CD4-positive, alpha-beta T cell (primary cell): ENCODE measurements around the gene TFE3. TPM values are rescaled to one million over a fixed set of nuclear protein-coding genes. Genes with fewer than 3 reads are reported as not detected.

Source experiments
- ATAC-seq: fragments of 200-7000 bp; cut with Tn5 transposase; one replicate; pipeline ENCODE4 v1.10.0; 2022; ENCODE audit warnings: mild to moderate bottlenecking; ENCODE audit not compliant: poor library complexity
- CTCF ChIA-PET: fragments of 350-600 bp; sonication (Branson Sonifier 250); formaldehyde crosslinking; loops from one replicate; lab custom pipeline; 2021; ENCODE audit warnings: antibody characterized with exemption, inconsistent platforms; lab: Charles Lee
- POLR2A ChIA-PET: fragments of 350-600 bp; sonication (Branson Sonifier 250); formaldehyde crosslinking; loops from one replicate; lab custom pipeline; 2021; ENCODE audit warnings: antibody characterized with exemption, inconsistent platforms; lab: Charles Lee
- DNase-seq, 14 experiments: peaks; one replicate each; pipeline ENCODE4 v3.0.0-alpha.2; 2013 to 2020; ENCODE audit warnings: mixed read lengths in 2 of 14
- H3K27ac ChIP-seq, 2 donors: one replicate each; pipeline versions ENCODE4 v1.5.1 to v1.7.0; 2013; ENCODE audit warnings: low read length in 2 of 2, low read depth in 1 of 2, mild to moderate bottlenecking in 1 of 2
- H3K27me3 ChIP-seq, 2 experiments: 1 replicate in 1 of 2; 2 replicates in 1 of 2; pipeline versions ENCODE4 v1.6.1 to v1.7.0; 2013; ENCODE audit warnings: low read length in 2 of 2, control low read depth in 1 of 2, mild to moderate bottlenecking in 1 of 2, moderate library complexity in 1 of 2; ENCODE audit not compliant: insufficient read depth in 2 of 2, control insufficient read depth in 1 of 2
- H3K36me3 ChIP-seq: one replicate; pipeline ENCODE4 v1.6.1; 2013; ENCODE audit warnings: low read length, control low read depth; ENCODE audit not compliant: insufficient read depth
- H3K4me1 ChIP-seq: one replicate; pipeline ENCODE4 v1.6.1; 2013; ENCODE audit warnings: low read length, control low read depth; ENCODE audit not compliant: insufficient read depth
- H3K4me3 ChIP-seq: one replicate; pipeline ENCODE4 v1.5.1; 2013; ENCODE audit warnings: mild to moderate bottlenecking, low read length, moderate library complexity
- H3K9me3 ChIP-seq, 2 experiments: 1 replicate in 1 of 2; 2 replicates in 1 of 2; pipeline versions ENCODE4 v1.6.1 to v1.7.0; 2013; ENCODE audit warnings: low read length in 2 of 2, mild to moderate bottlenecking in 2 of 2, control low read depth in 1 of 2, moderate library complexity in 1 of 2; ENCODE audit not compliant: control insufficient read depth in 1 of 2, insufficient read depth in 1 of 2
- H3K27ac Mint-ChIP-seq: one replicate; pipeline ENCODE4 v1.8.0; 2020; ENCODE audit warnings: mixed read lengths
- H3K27me3 Mint-ChIP-seq: one replicate; pipeline ENCODE4 v1.8.0; 2021; ENCODE audit warnings: mixed read lengths
- H3K36me3 Mint-ChIP-seq: one replicate; pipeline ENCODE4 v1.8.0; 2021; ENCODE audit warnings: low read depth, mixed read lengths
- H3K4me1 Mint-ChIP-seq: one replicate; pipeline ENCODE4 v1.8.0; 2021; ENCODE audit warnings: low read depth, mixed read lengths
- H3K4me3 Mint-ChIP-seq: one replicate; pipeline ENCODE4 v1.8.0; 2020; ENCODE audit warnings: mild to moderate bottlenecking, mixed read lengths
- H3K9me3 Mint-ChIP-seq: one replicate; pipeline ENCODE4 v1.8.0; 2020; ENCODE audit warnings: mixed read lengths
- CTCF ChIP-seq: fragments of 200-600 bp; IDR thresholded peaks from one replicate; pipeline ENCODE4 v1.8.0; 2022; ENCODE audit warnings: antibody characterized with exemption, mild to moderate bottlenecking
- intact Hi-C, 2 experiments: fragments of 100-400 bp; cut with DNase I in 1 of 2; cut with micrococcal nuclease in 1 of 2; formaldehyde crosslinking; loops; one replicate each; pipeline versions ENCODE4 v1.15.1 to v1.9.0; 2023 to 2025; cut with DNase I, micrococcal nuclease
- total RNA-seq, 174 experiments: library from RNA in 2 of 174; stranded (reverse) in 2 of 174; gene quantifications; one replicate each; pipeline ENCODE4 v1.2.3 and lab custom pipeline; 2021 to 2026

TFE3 gene
- total RNA-seq, 2 experiments from 2014 or later = 38.6 to 40.9 TPM

- TF ChIP-seq CTCF = no peak
- no peaks in the 10 kb centered on the region for H3K9me3 ChIP-seq
- Mint-ChIP-seq H3K4me1 (no peaks in the 10 kb centered on the region), H3K36me3 (peaks cover 38% of the 10 kb centered on the region), H3K27ac (no peak overlapping the region), H3K9me3 (no peaks in the 10 kb centered on the region), H3K4me3 (no peak overlapping the region), H3K27me3 (no peaks in the 10 kb centered on the region)
- H3K27me3 ChIP-seq = no peaks in the 10 kb centered on the region
- ChIA-PET POLR2A (no interaction called here), CTCF (no interaction called here)
- ATAC-seq (no peak), DNase-seq (no peak)
- intact Hi-C loops = no loop called here
- H3K4me3 ChIP-seq = no peak overlapping the region
- H3K4me1 ChIP-seq = no peaks in the 10 kb centered on the region
- no peak overlapping the region for H3K27ac ChIP-seq
- H3K36me3 ChIP-seq = peaks cover 28% of the 10 kb centered on the region
Observed at GRCh38 chrX:49029876-49030275, 13.3 kb downstream of the TFE3 start.

DNA sequence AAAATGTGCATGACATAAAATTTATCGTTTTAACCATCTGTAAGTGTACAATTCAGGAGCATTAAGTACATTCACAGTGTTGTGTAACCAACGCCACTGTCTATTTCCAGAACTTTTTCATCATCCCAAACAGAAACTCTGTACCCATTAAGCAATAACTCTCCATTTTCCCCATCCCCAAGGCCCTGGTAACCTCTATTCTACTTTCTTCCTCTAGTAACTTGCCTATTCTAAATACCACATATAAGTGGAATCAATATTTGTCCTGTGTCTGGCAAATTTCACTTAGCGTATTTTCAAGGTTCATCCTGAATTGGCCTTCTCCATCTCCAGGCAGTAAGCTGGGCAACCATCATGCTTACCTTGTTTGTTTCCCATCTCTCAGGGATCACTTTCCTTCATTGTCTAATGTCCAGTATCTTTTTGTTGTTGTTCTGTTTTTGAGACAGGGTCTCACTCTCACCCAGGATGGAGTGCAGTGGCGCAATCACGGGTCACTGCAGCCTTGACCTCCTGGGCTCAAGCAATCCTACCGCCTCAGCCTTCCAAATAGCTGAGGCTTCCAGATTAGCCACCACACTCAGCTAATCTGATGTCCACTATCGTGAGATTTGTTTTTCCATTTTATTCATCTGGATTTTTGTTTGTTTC, 23.4 kb downstream of the TFE3 start:
- DNase-seq (no peak), ATAC-seq (no peak)
- Histone ChIP-seq H3K4me3 (no peak overlapping the region), H3K36me3 (no peaks in the 10 kb centered on the region), H3K27ac (no peak overlapping the region), H3K27me3 (no peaks in the 10 kb centered on the region), H3K9me3 (no peaks in the 10 kb centered on the region), H3K4me1 (no peaks in the 10 kb centered on the region)
- ChIA-PET POLR2A (no interaction called here), CTCF (no interaction called here)
- Mint-ChIP-seq H3K27me3 (no peaks in the 10 kb centered on the region), H3K27ac (no peak overlapping the region), H3K9me3 (no peaks in the 10 kb centered on the region), H3K4me3 (no peak overlapping the region), H3K4me1 (no peaks in the 10 kb centered on the region), H3K36me3 (no peaks in the 10 kb centered on the region)
- intact Hi-C loops = no loop called here
- no peak for TF ChIP-seq CTCF

DNA sequence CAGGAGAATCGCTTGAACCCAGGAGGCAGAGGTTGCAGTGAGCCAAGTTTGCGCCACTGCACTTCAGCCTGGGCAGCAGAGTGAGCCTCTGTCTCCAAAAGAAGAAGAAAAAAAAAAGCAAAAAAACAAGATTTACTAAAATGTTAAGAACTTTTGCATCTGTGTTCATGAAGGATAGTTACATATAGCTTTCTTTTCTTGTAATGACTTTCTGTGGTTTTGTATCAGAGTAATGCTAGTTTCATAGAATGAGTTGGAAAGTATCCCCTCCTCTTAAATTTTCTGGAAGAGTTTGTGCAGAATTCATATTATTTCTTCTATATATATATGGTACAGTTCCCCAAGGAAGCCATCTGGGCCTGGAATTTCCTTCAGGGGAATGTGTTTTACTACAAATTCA, 24.1 kb downstream of the TFE3 start:
- H3K4me3 Mint-ChIP-seq = no peak overlapping the region
- no peaks in the 10 kb centered on the region for H3K27me3 ChIP-seq
- DNase-seq (no peak), ATAC-seq (no peak)
- H3K9me3 ChIP-seq = no peaks in the 10 kb centered on the region
- no peaks in the 10 kb centered on the region for H3K36me3 Mint-ChIP-seq
- intact Hi-C loops = no loop called here
- no peaks in the 10 kb centered on the region for H3K4me1 Mint-ChIP-seq
- H3K4me1 ChIP-seq = no peaks in the 10 kb centered on the region
- no peak overlapping the region for H3K27ac Mint-ChIP-seq
- H3K36me3 ChIP-seq = no peaks in the 10 kb centered on the region
- ChIA-PET CTCF (no interaction called here), POLR2A (no interaction called here)
- no peak for TF ChIP-seq CTCF
- no peaks in the 10 kb centered on the region for H3K27me3 Mint-ChIP-seq
- H3K4me3 ChIP-seq = no peak overlapping the region
- H3K27ac ChIP-seq = no peak overlapping the region
- H3K9me3 Mint-ChIP-seq = no peaks in the 10 kb centered on the region
